SIG-M5 treated with dmso at 0.1 percent for 504 hours (cell line): Measurements from ENCODE around the gene DBF4B.

Experiments
- DNase-seq: peaks from one replicate; lab custom pipeline; 2025; ENCODE audit not compliant: unreplicated experiment; lab: John Stamatoyannopoulos, UW

Gene DBF4B

GRCh38 chr17:44759086-44759915 is 50.8 kb downstream of the DBF4B start:
- DNase-seq: no peak

DNA sequence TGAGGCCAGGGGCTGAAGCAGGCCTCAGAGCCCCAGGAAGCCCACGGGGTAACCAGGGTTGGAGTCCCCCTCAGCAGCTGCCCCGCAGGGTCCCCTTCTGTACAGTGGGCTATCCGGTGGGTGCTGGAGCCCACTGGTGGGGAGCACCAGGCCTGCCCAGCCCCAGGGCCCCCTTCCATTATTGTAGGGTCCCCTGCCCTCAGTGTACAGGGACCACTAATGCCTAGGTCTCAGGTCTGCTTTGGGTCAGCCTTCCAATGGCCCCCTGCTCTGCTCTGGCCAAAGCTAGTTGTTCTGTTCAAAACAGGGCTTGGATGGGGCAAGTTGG is 51.4 kb downstream of the DBF4B start:
- no peak for DNase-seq

DNA sequence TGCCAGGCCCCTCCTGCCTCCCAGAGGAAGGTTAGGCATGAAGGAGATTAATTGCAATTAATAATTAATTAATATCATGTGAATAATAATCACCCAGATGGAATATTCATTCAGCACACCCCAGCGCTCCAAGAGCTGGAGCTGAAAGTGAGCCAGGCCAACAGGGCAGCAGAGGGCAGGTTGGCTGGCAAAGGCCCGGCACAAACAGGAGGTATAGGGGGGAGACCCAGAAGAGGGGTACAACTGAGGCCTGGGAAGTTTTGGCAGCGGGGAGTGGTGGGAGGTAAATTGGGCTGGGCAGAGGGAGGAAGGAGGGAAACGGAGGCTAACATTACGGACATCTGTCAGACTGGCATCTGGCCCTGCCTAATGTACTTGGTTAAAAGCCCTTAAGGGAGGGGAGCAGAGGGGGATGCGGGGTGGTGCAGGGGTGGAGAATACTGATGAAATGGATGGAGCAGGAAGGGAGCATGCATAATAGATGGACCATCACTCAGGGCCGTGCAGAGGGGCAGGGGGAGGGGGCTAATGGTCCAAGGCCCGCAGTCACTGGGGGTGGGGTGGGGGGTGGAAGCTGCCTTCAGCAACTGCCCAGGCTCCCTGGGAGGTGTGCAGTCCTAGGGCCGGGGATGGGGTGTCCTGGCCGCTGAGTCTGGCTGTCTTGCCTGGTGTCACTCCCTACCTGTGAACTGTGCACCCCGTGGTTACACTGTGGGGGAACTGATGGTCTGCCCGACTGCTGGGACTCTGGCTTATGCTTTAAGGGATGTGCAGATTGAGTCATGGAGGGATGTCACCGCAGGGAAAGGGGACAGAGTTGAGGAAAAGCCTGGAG is 52.2 kb downstream of the DBF4B start:
- DNase-seq: no peak

DNA sequence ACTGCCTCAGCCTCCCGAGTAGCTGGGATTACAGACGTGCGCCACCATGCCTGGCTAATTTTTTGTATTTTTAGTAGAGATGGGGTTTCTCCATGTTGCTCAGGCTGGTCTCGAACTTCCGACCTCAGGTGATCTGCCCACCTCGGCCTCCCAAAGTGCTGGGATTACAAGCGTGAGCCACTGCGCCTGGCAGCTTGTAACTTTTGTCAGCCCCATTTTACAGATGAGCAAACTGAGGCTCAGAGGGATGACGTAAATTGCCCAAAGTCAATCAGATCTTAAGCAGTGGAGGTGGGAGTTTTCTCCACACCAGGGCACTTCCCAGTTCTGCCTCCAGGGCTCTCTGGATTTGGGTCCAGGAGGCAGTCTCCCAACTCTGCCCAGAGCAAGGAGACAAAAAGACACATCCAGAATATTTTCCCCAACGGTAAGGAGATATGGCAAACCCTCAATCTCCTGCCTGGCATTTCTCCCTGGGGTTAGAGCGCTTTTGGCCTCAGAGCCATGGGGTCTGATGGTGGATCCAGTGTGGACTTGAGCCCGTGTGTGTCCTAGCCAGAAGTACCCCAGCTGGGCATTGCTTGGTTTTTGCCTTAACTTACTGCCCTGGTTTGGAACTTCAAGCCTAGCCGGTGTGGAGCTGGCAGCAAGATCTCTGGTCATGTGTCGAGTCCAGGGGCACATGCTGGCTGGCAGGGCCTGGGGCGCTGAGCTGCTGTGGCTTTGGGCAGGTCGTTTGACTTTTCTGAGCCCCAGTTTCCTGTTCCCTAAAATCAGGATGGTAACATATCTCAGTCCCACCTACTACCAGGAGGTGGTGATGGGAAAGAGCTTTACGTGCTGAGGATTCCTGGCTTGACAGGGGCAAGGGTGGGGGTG is 53.7 kb downstream of the DBF4B start:
- no peak for DNase-seq

- DNase-seq: no peak
These were observed 54.7 kb downstream of the DBF4B start for GRCh38 chr17:44763170-44763569.

DNA sequence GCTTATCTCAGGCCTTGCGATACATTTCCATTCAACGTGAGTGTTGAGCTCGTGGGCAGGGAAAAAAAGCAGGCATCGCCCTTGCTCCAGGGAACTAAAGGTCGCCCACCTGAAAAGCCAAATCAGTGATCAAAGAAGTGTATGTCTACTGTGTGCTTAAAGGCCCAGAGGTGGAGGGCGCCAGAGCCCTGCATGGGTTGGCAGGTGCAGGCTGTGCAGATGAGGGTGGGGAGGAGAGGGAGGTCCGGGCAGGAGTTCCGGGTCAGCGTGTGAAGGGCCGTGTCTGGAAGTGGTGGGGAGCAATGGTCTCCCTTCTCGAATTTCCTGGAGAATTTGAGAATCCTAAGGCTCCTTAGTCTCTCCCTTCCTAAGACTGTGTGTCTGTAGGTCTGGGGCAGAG is 57.5 kb downstream of the DBF4B start:
- DNase-seq: no peak

GRCh38 chr17:44766409-44767038 is 58.1 kb downstream of the DBF4B start:
- no peak for DNase-seq

DNA sequence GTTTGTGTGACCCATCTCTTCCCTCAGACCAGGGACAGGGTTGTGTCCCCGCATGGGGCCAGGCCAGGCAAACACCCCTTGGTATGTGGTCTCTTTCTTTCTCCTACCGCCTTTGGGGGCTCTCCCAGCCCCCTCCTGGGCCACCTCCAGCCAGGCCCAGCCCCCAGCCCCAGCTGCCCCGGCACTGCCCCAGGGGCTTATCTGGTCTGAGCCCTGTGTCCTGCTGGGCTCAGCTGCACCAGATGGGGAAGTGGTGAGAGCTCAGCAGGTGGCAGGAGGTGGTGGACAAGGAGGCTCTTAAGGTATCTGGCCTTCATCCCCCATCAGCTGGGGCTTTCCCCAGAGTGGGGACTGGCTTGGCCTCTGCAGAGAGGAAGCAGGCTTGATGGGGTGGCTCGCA is 59.0 kb downstream of the DBF4B start:
- peak; percentile 13 for DNase-seq

DNA sequence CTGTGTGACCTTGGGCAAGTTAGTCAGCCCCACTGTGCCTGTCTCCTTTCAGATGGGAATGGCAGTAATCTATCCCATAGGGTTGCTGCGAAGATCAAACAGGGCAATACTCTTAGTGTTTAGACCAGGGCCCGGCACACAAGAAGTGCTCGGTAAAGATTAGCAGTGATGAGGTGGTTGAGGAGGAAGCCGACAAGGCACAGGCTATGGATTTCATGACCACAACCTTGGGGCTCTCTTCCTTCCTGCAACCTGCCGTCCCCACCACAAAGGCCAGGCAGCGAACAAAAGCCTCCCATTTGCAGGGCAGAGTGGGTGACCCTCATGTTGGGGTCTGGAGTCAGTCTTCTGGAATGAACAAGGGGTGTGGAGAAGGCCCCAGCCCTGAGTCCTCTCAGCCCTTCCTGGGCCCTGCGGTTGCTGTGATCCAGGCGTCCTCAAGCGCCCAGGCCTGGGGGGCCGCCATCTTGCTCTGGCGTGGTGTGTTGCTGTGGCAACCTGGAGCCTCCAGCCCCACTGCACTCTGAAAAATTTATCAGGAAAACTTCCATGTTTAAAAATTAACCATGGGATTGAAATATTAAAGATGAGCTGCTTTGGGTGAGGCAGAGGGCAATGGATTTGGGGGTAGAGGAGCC is 60.2 kb downstream of the DBF4B start:
- DNase-seq: no peak

- DNase-seq: no peak
These were observed 60.8 kb downstream of the DBF4B start for GRCh38 chr17:44769230-44769629.

DNA sequence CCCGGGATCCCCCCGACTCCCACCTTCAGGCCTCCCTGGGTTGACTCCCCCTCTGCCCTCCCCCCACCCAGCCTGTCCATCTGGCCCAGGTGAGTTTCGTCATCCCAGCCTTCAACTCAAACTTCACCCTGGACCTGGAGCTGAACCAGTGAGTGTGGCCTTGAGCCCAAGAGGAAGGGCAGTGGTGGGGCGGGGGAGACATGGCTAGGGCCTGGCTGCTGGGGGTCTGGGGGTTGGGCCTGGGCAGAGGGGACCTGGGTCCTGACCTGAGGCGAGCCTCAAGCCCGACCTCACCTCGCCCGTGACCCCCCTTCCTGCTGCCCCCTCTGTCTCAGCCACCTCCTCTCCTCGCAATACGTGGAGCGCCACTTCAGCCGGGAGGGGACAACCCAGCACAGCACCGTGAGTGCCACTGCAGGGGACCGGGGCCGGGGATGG is 61.2 kb downstream of the DBF4B start:
- DNase-seq: no peak

DNA sequence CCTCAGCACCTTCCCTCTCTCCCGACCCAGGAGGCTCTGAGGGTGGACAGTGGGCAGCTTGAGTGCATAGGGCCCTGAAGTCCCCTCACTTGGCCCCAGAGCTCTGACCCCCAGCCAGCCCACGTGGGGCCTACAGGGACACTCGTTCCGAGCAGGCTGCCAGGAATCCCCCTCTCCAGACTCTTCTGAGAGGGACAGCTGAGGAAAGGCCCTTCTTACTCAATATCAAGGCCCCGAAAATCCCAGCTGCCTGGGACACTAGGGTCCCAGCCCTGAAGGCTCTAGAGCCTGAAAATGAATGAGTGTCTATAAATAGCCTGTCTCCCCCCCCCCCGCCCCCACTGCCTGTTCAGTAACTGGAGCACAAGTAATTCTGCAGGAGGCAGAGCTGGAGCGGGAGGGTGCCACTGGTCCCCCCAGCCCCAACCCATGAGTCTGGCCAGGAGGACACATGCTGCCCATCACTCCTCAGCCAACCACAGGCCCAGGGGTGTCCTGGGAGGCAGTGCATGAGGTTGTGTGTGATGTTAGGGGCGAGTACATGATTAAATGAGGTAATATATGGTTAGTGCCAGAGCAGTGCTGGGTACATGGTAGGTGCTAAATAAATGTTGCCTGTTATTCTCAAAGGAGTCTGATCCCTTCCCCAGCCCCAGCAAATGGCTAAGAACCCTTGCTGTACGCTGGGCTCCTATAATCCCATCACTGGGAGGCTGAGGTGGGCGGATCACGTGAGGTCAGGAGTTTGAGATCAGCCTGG is 61.9 kb downstream of the DBF4B start:
- DNase-seq: no peak

- DNase-seq: no peak
These were observed 64.0 kb downstream of the DBF4B start for GRCh38 chr17:44772308-44773045.

DNA sequence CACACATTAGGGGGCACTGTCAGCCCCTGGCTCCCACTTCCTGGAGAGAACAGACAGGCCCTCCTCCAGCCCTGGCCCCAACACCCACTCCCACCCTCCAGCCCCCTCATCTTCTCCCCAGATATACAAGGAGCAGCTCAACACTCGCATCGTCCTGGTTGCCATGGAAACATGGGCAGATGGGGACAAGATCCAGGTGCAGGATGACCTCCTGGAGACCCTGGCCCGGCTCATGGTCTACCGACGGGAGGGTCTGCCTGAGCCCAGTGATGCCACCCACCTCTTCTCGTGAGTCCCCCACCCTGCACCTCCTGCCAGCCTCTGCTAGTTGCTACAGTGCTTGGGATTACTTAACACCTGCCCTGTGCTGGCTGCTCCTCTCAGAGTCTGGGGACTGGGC is 64.7 kb downstream of the DBF4B start:
- DNase-seq: no peak

- peak; percentile 84 for DNase-seq
These were observed 66.0 kb downstream of the DBF4B start for GRCh38 chr17:44774271-44775135.

- DNase-seq: peak; percentile 98
These were observed 66.8 kb downstream of the DBF4B start for GRCh38 chr17:44775136-44775837.

- no peak for DNase-seq
These were observed 67.6 kb downstream of the DBF4B start for GRCh38 chr17:44775838-44776621.
